Endothelial cell of umbilical vein (primary cell): Measurements from ENCODE around the gene LYZL6. TPM values are rescaled to one million over a fixed set of nuclear protein-coding genes. Genes with fewer than 3 reads are reported as not detected.

Source experiments
- BruUV-seq: library from RNA; stranded (reverse); fragments of 400-500 nt; replicated peaks from 2 replicates; lab custom pipeline; 2021; lab: Mats Ljungman, UMichigan
- CTCF ChIA-PET: fragments of 300-600, 350-600 bp; sonication (Branson Sonifier 250); formaldehyde crosslinking; loops from one replicate; lab custom pipeline; 2021; ENCODE audit warnings: antibody characterized with exemption, inconsistent platforms; lab: Charles Lee
- POLR2A ChIA-PET: fragments of 300-600, 350-600 bp; sonication (Branson Sonifier 250); formaldehyde crosslinking; loops from one replicate; lab custom pipeline; 2021; ENCODE audit warnings: antibody characterized with exemption, inconsistent platforms; lab: Charles Lee
- DNase-seq: peaks from one replicate; pipeline ENCODE4 v3.0.0-alpha.2; 2011; ENCODE audit warnings: low read depth, low spot score
- FAIRE-seq: peaks from 2 replicates; lab custom pipeline; 2011; peaks lifted over from hg19 to GRCh38; lab: Jason Lieb, UNC
- H2AFZ ChIP-seq: 2 replicates; pipeline ENCODE4 v1.6.0; 2012; ENCODE audit warnings: low read depth, low read length, control low read depth, inconsistent platforms
- H3K27ac ChIP-seq: 2 replicates; pipeline ENCODE4 v1.5.1; 2011; ENCODE audit warnings: low read depth, mild to moderate bottlenecking, control low read depth, low read length, moderate library complexity; ENCODE audit not compliant: insufficient read depth
- H3K27me3 ChIP-seq, 2 experiments: 2 replicates each; pipeline versions ENCODE4 v1.6.0 to v1.6.1; 2011; ENCODE audit warnings: low read length in 2 of 2, mixed read lengths in 1 of 2; ENCODE audit not compliant: control insufficient read depth in 2 of 2, insufficient read depth in 2 of 2
- H3K36me3 ChIP-seq, 2 experiments: 2 replicates in 1 of 2; 3 replicates in 1 of 2; pipeline ENCODE4 v1.5.1; 2011; ENCODE audit warnings: low read length in 2 of 2, mild to moderate bottlenecking in 1 of 2, moderate library complexity in 1 of 2; ENCODE audit not compliant: control insufficient read depth in 2 of 2, insufficient read depth in 2 of 2; ENCODE audit errors: extremely low read depth in 1 of 2
- H3K4me1 ChIP-seq: 3 replicates; pipeline ENCODE4 v1.5.1; 2011; ENCODE audit warnings: mild to moderate bottlenecking, low read length; ENCODE audit not compliant: control insufficient read depth, insufficient read depth; ENCODE audit errors: extremely low read depth
- H3K4me2 ChIP-seq: 2 replicates; pipeline ENCODE4 v1.6.1; 2011; ENCODE audit warnings: low read length, control low read depth, mixed read lengths; ENCODE audit not compliant: insufficient read depth
- H3K4me3 ChIP-seq, 3 experiments: fragments of 200-600 bp in 1 of 3; sonication (generic), shearing (Covaris generic) in 1 of 3; replicated peaks in 1 of 3; 2 replicates each; pipeline ENCODE4 v1.5.1; 2011 to 2016; ENCODE audit warnings: control low read depth in 3 of 3, low read length in 3 of 3, mild to moderate bottlenecking in 2 of 3, inconsistent platforms in 1 of 3, low read depth in 1 of 3, moderate library complexity in 1 of 3; ENCODE audit not compliant: insufficient read depth in 1 of 3
- H3K79me2 ChIP-seq: 2 replicates; pipeline ENCODE4 v1.6.0; 2012; ENCODE audit warnings: low read length, inconsistent platforms; ENCODE audit not compliant: control insufficient read depth, insufficient read depth
- H3K9ac ChIP-seq: replicated peaks from 2 replicates; pipeline ENCODE3; 2011; ENCODE audit warnings: low read length, control low read depth; ENCODE audit not compliant: insufficient read depth; ENCODE audit errors: extremely low read depth
- H3K9me1 ChIP-seq: replicated peaks from 3 replicates; pipeline ENCODE4 v1.6.0; 2011; ENCODE audit warnings: mild to moderate bottlenecking, low read length; ENCODE audit not compliant: control insufficient read depth, insufficient read depth; ENCODE audit errors: extremely low read depth
- H3K9me3 ChIP-seq: replicated peaks from 2 replicates; pipeline ENCODE4 v1.5.1; 2012; ENCODE audit warnings: low read length, inconsistent platforms; ENCODE audit not compliant: control insufficient read depth, insufficient read depth
- H4K20me1 ChIP-seq: replicated peaks from 2 replicates; pipeline ENCODE3; 2011; ENCODE audit warnings: mild to moderate bottlenecking, low read length; ENCODE audit not compliant: control insufficient read depth, insufficient read depth; ENCODE audit errors: extremely low read depth
- FOS ChIP-seq: IDR thresholded peaks from 2 replicates; pipeline ENCODE4 v1.6.1; 2011; ENCODE audit warnings: mild to moderate bottlenecking, low read length, moderate library complexity, borderline replicate concordance; ENCODE audit not compliant: insufficient read depth
- GATA2 ChIP-seq: IDR thresholded peaks from 2 replicates; pipeline ENCODE4 v1.7.0; 2011; ENCODE audit warnings: low read depth, mild to moderate bottlenecking, moderate library complexity, mixed read lengths, low read length; ENCODE audit not compliant: insufficient read length, insufficient read depth
- JUN ChIP-seq: IDR thresholded peaks from 2 replicates; pipeline ENCODE4 v1.6.1; 2011; ENCODE audit warnings: borderline replicate concordance, low read depth; ENCODE audit not compliant: insufficient read length, insufficient read depth
- POLR2AphosphoS5 ChIP-seq: IDR thresholded peaks from 2 replicates; pipeline ENCODE4 v1.6.1; 2012; ENCODE audit warnings: low read depth, mild to moderate bottlenecking, control low read depth, low read length, moderate library complexity; ENCODE audit not compliant: insufficient read depth
- dilution Hi-C: fragments of 300-500 bp; cut with MboI; formaldehyde crosslinking; loops from one replicate; pipeline ENCODE4 v1.15.0; 2019; ENCODE audit warnings: low sequenced_read_pairs; ENCODE audit not compliant: extremely low pct_ligation_motif_present
- intact Hi-C: fragments of 100-400 bp; cut with micrococcal nuclease; formaldehyde crosslinking; loops from one replicate; pipeline ENCODE4 v1.10.0; 2022
- polyA plus RNA-seq, 4 experiments: library from polyadenylated mRNA; depleted of rRNA in 3 of 4; stranded (reverse) in 3 of 4; unstranded in 1 of 4; fragments of >200 nt; gene quantifications; 2 replicates each; pipeline versions ENCODE4 v1.2.1 to v1.2.3, GENCODE V29; 2011 to 2012; ENCODE audit warnings: missing spikeins in 1 of 4
- total RNA-seq: library from RNA; stranded (reverse); gene quantifications from 2 replicates; pipeline ENCODE4 v1.2.3, GENCODE V29; 2021
- TF ChIP-seq, protein P1 (sequence below), 2 donors: IDR thresholded peaks; 1 replicate in 1 of 2; 2 replicates in 1 of 2; pipeline ENCODE4 v1.5.1; 2011; ENCODE audit warnings: low read length in 2 of 2, mild to moderate bottlenecking in 2 of 2, moderate library complexity in 2 of 2, control low read depth in 1 of 2, inconsistent platforms in 1 of 2, low read depth in 1 of 2; ENCODE audit not compliant: insufficient read depth in 1 of 2; ENCODE audit errors: extremely low read depth in 1 of 2
- TF ChIP-seq, protein P2 (sequence below): IDR thresholded peaks from 2 replicates; pipeline ENCODE4 v1.6.1; 2011; ENCODE audit not compliant: insufficient read depth, insufficient read length

The LYZL6 gene
- total and polyA plus RNA-seq, 2 donors (not counting 3 experiments of a cell fraction or from before 2014, with no cell fraction given): not detected

DNA sequence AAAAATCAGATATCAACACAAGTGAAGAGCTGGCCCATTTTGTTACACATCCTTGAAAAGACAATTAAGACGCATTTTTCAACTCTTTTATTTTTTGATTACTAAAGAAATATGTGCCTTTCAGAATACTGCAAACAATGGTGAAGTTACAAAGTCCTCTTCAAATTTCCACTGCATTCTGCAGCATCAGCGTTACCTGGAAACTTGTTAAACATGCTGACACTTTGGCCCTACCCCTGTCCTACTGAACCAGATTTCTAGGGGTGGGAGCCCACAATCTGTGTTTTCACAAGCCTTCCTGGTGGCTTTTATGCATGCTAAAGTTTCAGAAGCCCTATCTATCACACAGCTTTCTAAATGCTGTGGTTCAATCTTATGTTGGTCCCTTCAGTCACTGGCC, 47.6 kb upstream of the LYZL6 start:
- no peak overlapping the region for H2AFZ ChIP-seq
- no peak overlapping the region for H3K4me2 ChIP-seq
- FAIRE-seq: no peak
- DNase-seq: no peak
- TF ChIP-seq, protein P1, sequence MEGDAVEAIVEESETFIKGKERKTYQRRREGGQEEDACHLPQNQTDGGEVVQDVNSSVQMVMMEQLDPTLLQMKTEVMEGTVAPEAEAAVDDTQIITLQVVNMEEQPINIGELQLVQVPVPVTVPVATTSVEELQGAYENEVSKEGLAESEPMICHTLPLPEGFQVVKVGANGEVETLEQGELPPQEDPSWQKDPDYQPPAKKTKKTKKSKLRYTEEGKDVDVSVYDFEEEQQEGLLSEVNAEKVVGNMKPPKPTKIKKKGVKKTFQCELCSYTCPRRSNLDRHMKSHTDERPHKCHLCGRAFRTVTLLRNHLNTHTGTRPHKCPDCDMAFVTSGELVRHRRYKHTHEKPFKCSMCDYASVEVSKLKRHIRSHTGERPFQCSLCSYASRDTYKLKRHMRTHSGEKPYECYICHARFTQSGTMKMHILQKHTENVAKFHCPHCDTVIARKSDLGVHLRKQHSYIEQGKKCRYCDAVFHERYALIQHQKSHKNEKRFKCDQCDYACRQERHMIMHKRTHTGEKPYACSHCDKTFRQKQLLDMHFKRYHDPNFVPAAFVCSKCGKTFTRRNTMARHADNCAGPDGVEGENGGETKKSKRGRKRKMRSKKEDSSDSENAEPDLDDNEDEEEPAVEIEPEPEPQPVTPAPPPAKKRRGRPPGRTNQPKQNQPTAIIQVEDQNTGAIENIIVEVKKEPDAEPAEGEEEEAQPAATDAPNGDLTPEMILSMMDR (IDR thresholded peaks at IDR 0.05; ENCODE audit: extremely low read depth in 1 of 2, insufficient read depth in 1 of 2, low read depth in 1 of 2, low read length in 2 of 2): no peak
- TF ChIP-seq GATA2 (no peak), FOS (no peak), POLR2AphosphoS5 (no peak)
- H3K4me3 ChIP-seq: no peak overlapping the region
- H3K9ac ChIP-seq: no peak overlapping the region
- ChIA-PET POLR2A (no interaction called here), CTCF (interaction anchor here (1.4 to 2.6 kb wide), 3 partner anchors 15 to 82 kb away, joined by 7 to 16 read pairs (median 10); no protein-coding TSS in a partner anchor)
- no TSS peak for BruUV-seq
- H3K4me1 ChIP-seq: peaks cover 30% of the 10 kb centered on the region
- H3K36me3 ChIP-seq: no peaks in the 10 kb centered on the region
- no peaks in the 10 kb centered on the region for H3K9me3 ChIP-seq
- H3K9me1 ChIP-seq: no peaks in the 10 kb centered on the region
- no peak overlapping the region for H3K27ac ChIP-seq
- H3K27me3 ChIP-seq: no peaks in the 10 kb centered on the region
- H4K20me1 ChIP-seq: no peaks in the 10 kb centered on the region
- dilution Hi-C loops (no loop called here), intact Hi-C loops (no loop called here)
- no peaks in the 10 kb centered on the region for H3K79me2 ChIP-seq

DNA sequence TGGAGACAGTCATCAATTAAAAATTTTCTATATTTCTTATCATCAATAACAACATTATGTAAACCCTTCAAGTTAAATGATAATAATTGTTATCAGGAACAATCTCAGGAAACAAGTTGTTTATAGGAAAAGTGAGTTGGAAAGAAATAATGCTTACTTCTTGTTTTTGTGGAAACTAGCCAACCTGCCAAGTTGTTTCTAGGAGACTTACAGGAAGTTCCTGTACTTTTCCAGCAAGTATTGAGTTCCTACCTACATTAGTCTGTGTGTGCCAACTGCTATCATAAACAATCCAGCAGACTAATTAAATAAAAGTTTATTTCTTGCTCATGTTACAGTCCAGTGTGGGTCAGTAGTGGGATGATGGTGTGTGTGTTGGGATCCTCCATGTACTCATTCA, 44.7 kb upstream of the LYZL6 start:
- ChIA-PET POLR2A (no interaction called here), CTCF (interaction anchor here (1.1 to 2.3 kb wide), 3 partner anchors 12 to 21 kb away, joined by 3 to 24 read pairs (median 6); no protein-coding TSS in a partner anchor)
- peak overlapping the region; percentile 2 for H2AFZ ChIP-seq
- H3K4me2 ChIP-seq: peak overlapping the region; percentile 4
- H3K4me1 ChIP-seq: peaks cover 33% of the 10 kb centered on the region
- DNase-seq (peak; percentile 89), FAIRE-seq (no peak)
- no peaks in the 10 kb centered on the region for H3K27me3 ChIP-seq
- H3K9me3 ChIP-seq: no peaks in the 10 kb centered on the region
- H3K36me3 ChIP-seq: peaks cover 0 to 4% of the 10 kb centered on the region in 2 experiments
- peak; percentile 25 for TF ChIP-seq FOS
- TF ChIP-seq, protein P2, sequence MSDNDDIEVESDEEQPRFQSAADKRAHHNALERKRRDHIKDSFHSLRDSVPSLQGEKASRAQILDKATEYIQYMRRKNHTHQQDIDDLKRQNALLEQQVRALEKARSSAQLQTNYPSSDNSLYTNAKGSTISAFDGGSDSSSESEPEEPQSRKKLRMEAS: no peak
- TF ChIP-seq GATA2: peak; percentile 79
- peak; percentile 63 for TF ChIP-seq POLR2AphosphoS5
- peak; percentile 35 for TF ChIP-seq JUN
- intact Hi-C loops: loop anchor here (1.0 kb wide), 1 partner anchor 15 kb away; no protein-coding TSS in a partner anchor
- no peaks in the 10 kb centered on the region for H4K20me1 ChIP-seq
- H3K27ac ChIP-seq: peak overlapping the region; percentile 49
- BruUV-seq: no TSS peak
- no peak overlapping the region for H3K4me3 ChIP-seq
- no peaks in the 10 kb centered on the region for H3K9me1 ChIP-seq
- no peak overlapping the region for H3K9ac ChIP-seq
- dilution Hi-C loops: no loop called here
- no peaks in the 10 kb centered on the region for H3K79me2 ChIP-seq
